HCT116 (cell line): ENCODE results near the gene TAGLN2. TPM values are rescaled to one million over a fixed set of nuclear protein-coding genes. Genes with fewer than 3 reads are reported as not detected.

Experiments used
- ATAC-seq: fragments of 200-7000 bp; cut with Tn5 transposase; 2 replicates; pipeline ENCODE4 v1.9.1; 2020; ENCODE audit warnings: mild to moderate bottlenecking, moderate library complexity
- BruUV-seq: library from RNA; stranded (reverse); fragments of 400-500 nt; replicated peaks from 2 replicates; lab custom pipeline; 2021; lab: Mats Ljungman, UMichigan
- CTCF ChIA-PET: fragments of 300-600 bp; sonication (Branson Sonifier 250); formaldehyde crosslinking; loops from one replicate; lab custom pipeline; 2021; ENCODE audit warnings: antibody characterized with exemption; lab: Charles Lee
- POLR2A ChIA-PET: fragments of 300-600, 350-600 bp; sonication (Branson Sonifier 250); formaldehyde crosslinking; loops from one replicate; lab custom pipeline; 2021; ENCODE audit warnings: antibody characterized with exemption; lab: Charles Lee
- RAD21 ChIA-PET, 2 experiments: fragments of 300-600 bp; sonication (Branson Sonifier 250); formaldehyde crosslinking; loops; one replicate each; lab custom pipeline; 2023; ENCODE audit warnings: low total read pairs in 2 of 2; ENCODE audit not compliant: uncharacterized antibody in 2 of 2, unreplicated experiment in 2 of 2, low non-redundant PET in 1 of 2; lab: Charles Lee
- DNase-seq: peaks from one replicate; pipeline ENCODE4 v3.0.0-alpha.2; 2010; ENCODE audit warnings: low read depth, low spot score
- H2AFZ ChIP-seq: fragments of 200-600 bp; shearing (Covaris generic), sonication (generic); 2 replicates; pipeline ENCODE4 v1.6.1; 2017; ENCODE audit warnings: low read depth, mixed run types, mixed read lengths, antibody characterized with exemption, low read length; ENCODE audit not compliant: poor library complexity, severe bottlenecking
- H3K27ac ChIP-seq: 2 replicates; pipeline ENCODE4 v1.5.1; 2012; ENCODE audit warnings: low read depth, low read length
- H3K27me3 ChIP-seq: fragments of 200-600 bp; sonication (generic); 2 replicates; pipeline ENCODE4 v1.6.1; 2016; ENCODE audit warnings: mixed run types, low read length, mixed read lengths; ENCODE audit not compliant: insufficient read depth
- H3K36me3 ChIP-seq, 2 experiments: fragments of 200-500 bp in 1 of 2; fragments of 200-600 bp in 1 of 2; sonication (Bioruptor generic) in 1 of 2; sonication (generic) in 1 of 2; 2 replicates each; pipeline versions ENCODE4 v1.5.1 to v1.6.1; 2014 to 2016; ENCODE audit warnings: low read length in 2 of 2, inconsistent platforms in 1 of 2, mixed read lengths in 1 of 2, mixed run types in 1 of 2; ENCODE audit not compliant: insufficient read depth in 2 of 2, control insufficient read depth in 1 of 2
- H3K4me1 ChIP-seq, 2 experiments: fragments of 200-600 bp in 1 of 2; sonication (generic) in 1 of 2; 2 replicates each; pipeline versions ENCODE4 v1.5.1 to v1.6.1; 2012 to 2017; ENCODE audit warnings: low read length in 2 of 2, inconsistent platforms in 1 of 2, mild to moderate bottlenecking in 1 of 2, mixed read lengths in 1 of 2, mixed run types in 1 of 2, moderate library complexity in 1 of 2; ENCODE audit not compliant: insufficient read depth in 2 of 2, control insufficient read depth in 1 of 2
- H3K4me2 ChIP-seq: fragments of 200-600 bp; sonication (generic); 2 replicates; pipeline ENCODE4 v1.6.1; 2017; ENCODE audit warnings: mixed run types, low read length, mixed read lengths
- H3K4me3 ChIP-seq, 2 experiments: fragments of 200-600 bp in 1 of 2; sonication (generic) in 1 of 2; replicated peaks in 1 of 2; 2 replicates each; pipeline ENCODE4 v1.5.1; 2011 to 2016; ENCODE audit warnings: low read length in 2 of 2, control low read depth in 1 of 2, low read depth in 1 of 2, mild to moderate bottlenecking in 1 of 2, mixed read lengths in 1 of 2, mixed run types in 1 of 2
- H3K79me2 ChIP-seq: fragments of 200-600 bp; sonication (generic); 2 replicates; pipeline ENCODE4 v1.6.1; 2017; ENCODE audit warnings: mild to moderate bottlenecking, mixed run types, low read length, moderate library complexity, mixed read lengths; ENCODE audit not compliant: insufficient read depth
- H3K9ac ChIP-seq: fragments of 200-600 bp; sonication (generic); 2 replicates; pipeline ENCODE4 v1.6.1; 2016; ENCODE audit warnings: low read length, mixed read lengths
- H3K9me2 ChIP-seq: fragments of 200-600 bp; sonication (generic), shearing (Covaris generic); 2 replicates; pipeline ENCODE4 v1.6.1; 2017; ENCODE audit warnings: mixed run types, mild to moderate bottlenecking, moderate library complexity; ENCODE audit not compliant: insufficient read depth
- H3K9me3 ChIP-seq, 2 experiments: fragments of 200-500 bp in 1 of 2; fragments of 200-600 bp in 1 of 2; sonication (Bioruptor generic) in 1 of 2; sonication (generic) in 1 of 2; 2 replicates each; pipeline ENCODE4 v1.6.1; 2014 to 2017; ENCODE audit warnings: low read length in 2 of 2, mixed read lengths in 2 of 2, inconsistent platforms in 1 of 2, low read depth in 1 of 2, mild to moderate bottlenecking in 1 of 2, mixed run types in 1 of 2, moderate library complexity in 1 of 2; ENCODE audit not compliant: control insufficient read depth in 1 of 2, insufficient read depth in 1 of 2
- H4K20me1 ChIP-seq: fragments of 200-600 bp; sonication (generic), shearing (Covaris generic); 2 replicates; pipeline ENCODE4 v1.6.1; 2017; ENCODE audit warnings: mixed run types, mild to moderate bottlenecking, moderate library complexity; ENCODE audit not compliant: insufficient read depth
- ATF3 ChIP-seq: IDR thresholded peaks from 2 replicates; pipeline ENCODE4 v1.6.1; 2012
- CBX3 ChIP-seq: IDR thresholded peaks from 2 replicates; pipeline ENCODE4 v1.6.1; 2012; ENCODE audit warnings: low read depth
- EGR1 ChIP-seq: IDR thresholded peaks from 2 replicates; pipeline ENCODE4 v1.6.1; 2012; ENCODE audit warnings: low read depth
- ELF1 ChIP-seq: IDR thresholded peaks from 2 replicates; pipeline ENCODE4 v1.6.1; 2012; ENCODE audit warnings: low read depth, borderline replicate concordance
- EZH2 ChIP-seq: fragments of 200-600 bp; sonication (generic); IDR thresholded peaks from 2 replicates; pipeline ENCODE4 v1.6.1; 2017; ENCODE audit warnings: antibody characterized with exemption, mixed run types
- EZH2phosphoT487 ChIP-seq: fragments of 200-600 bp; IDR thresholded peaks from 2 replicates; pipeline ENCODE4 v1.6.1; 2018; ENCODE audit warnings: antibody characterized with exemption, borderline replicate concordance
- FOSL1 ChIP-seq: IDR thresholded peaks from 2 replicates; pipeline ENCODE4 v1.6.1; 2012; ENCODE audit warnings: low read depth
- JUND ChIP-seq: IDR thresholded peaks from 2 replicates; pipeline ENCODE4 v1.6.1; 2012
- MAX ChIP-seq: IDR thresholded peaks from 2 replicates; pipeline ENCODE4 v1.6.1; 2012
- POLR2AphosphoS5 ChIP-seq: IDR thresholded peaks from 2 replicates; pipeline ENCODE4 v1.6.1; 2011; ENCODE audit warnings: mild to moderate bottlenecking, low read depth, low read length, moderate library complexity
- RAD21 ChIP-seq: IDR thresholded peaks from 2 replicates; pipeline ENCODE4 v1.6.1; 2012; ENCODE audit warnings: low read depth, mild to moderate bottlenecking
- REST ChIP-seq: IDR thresholded peaks from 2 replicates; pipeline ENCODE4 v1.6.1; 2012; ENCODE audit warnings: low read depth
- SIN3A ChIP-seq: IDR thresholded peaks from 2 replicates; pipeline ENCODE4 v1.6.1; 2012; ENCODE audit warnings: low read depth
- SRF ChIP-seq: IDR thresholded peaks from 2 replicates; pipeline ENCODE4 v1.6.1; 2012; ENCODE audit warnings: low read depth
- YY1 ChIP-seq: IDR thresholded peaks from 2 replicates; pipeline ENCODE4 v1.6.1; 2011; ENCODE audit warnings: low read length, low read depth, moderate library complexity, mild to moderate bottlenecking; ENCODE audit not compliant: insufficient replicate concordance; ENCODE audit errors: extremely low read depth
- ZFX ChIP-seq: fragments of 450-650 bp; IDR thresholded peaks from 2 replicates; pipeline ENCODE4 v1.6.1; 2017
- ZNF274 ChIP-seq: fragments of 200-500 bp; sonication (Bioruptor generic); IDR thresholded peaks from 2 replicates; pipeline ENCODE4 v1.6.1; 2014; ENCODE audit warnings: mild to moderate bottlenecking, low read depth, low read length, inconsistent platforms
- intact Hi-C: fragments of 100-400 bp; cut with micrococcal nuclease; formaldehyde crosslinking; loops from 2 replicates; pipeline ENCODE4 v1.10.0; 2022
- total RNA-seq: library from RNA; stranded (reverse); gene quantifications from one replicate; pipeline ENCODE4 v1.2.1, GENCODE V29; 2021; ENCODE audit not compliant: unreplicated experiment
- TF ChIP-seq, protein P1 (sequence below), 3 experiments: fragments of 200-600 bp in 1 of 3; sonication (generic) in 1 of 3; IDR thresholded peaks in 2 of 3; conservative IDR thresholded peaks in 1 of 3; 2 replicates each; pipeline ENCODE4 v1.5.1; 2012 to 2017; ENCODE audit warnings: low read depth in 2 of 3, low read length in 2 of 3, antibody characterized with exemption in 1 of 3, borderline replicate concordance in 1 of 3, control low read depth in 1 of 3, mild to moderate bottlenecking in 1 of 3, mixed read lengths in 1 of 3, mixed run types in 1 of 3, moderate library complexity in 1 of 3; ENCODE audit not compliant: insufficient read depth in 1 of 3

TAGLN2 gene
- total RNA-seq, 1 experiment from 2014 or later = 127 TPM

DNA sequence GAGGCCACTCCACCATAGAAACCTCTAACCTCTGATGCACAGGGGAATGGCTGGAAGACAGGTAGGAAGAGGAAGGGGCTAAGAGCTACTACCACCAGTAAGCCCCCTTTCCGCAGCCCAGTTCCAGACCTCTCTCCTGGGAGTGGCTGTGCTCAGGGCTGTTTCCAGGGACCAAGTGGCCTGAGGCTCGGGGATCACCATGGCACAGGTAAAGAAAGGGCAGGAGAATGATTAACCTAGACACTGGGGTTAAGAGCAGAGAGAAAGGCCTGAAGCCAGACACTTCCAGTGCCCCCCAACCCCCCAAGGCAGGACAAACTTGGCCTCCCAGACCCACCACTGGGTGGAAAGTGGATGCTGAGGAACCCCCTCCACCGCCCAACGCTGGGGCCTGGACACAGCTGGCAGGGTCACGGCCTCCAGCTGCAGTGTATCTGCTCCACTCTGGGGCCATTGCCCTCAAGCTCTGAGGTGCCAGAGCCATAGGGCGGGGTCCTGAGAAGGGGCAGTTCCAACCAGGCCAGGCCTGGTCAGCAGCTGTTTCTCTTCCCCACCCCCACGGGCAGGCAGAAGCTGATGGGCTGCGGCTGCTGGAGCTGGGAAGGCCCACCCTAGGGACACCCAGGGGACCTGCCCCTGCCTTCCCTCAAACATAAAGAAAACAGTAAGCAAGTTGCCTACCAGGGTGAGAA, 2.6 kb downstream of the TAGLN2 start (continued):
- no peak for TF ChIP-seq RAD21
- no peak for TF ChIP-seq SIN3A
- no peak for TF ChIP-seq EZH2
- no peak for TF ChIP-seq MAX
- no peak for TF ChIP-seq CBX3
- TF ChIP-seq POLR2AphosphoS5 = no peak
- TF ChIP-seq JUND = no peak
- TF ChIP-seq FOSL1 = no peak
- no peak for TF ChIP-seq YY1
- no peak for TF ChIP-seq SRF
- TF ChIP-seq EZH2phosphoT487 = no peak
- no peak for TF ChIP-seq ZNF274
- TF ChIP-seq, all 23 proteins: peak for 0

- ATAC-seq (no peak), DNase-seq (no peak)
- 0 out of 2 replicates have a peak overlapping the region, but pooled peaks have one; percentile 93 for H3K4me2 ChIP-seq
- no peaks in the 10 kb centered on the region for H3K9me2 ChIP-seq
- H3K27ac ChIP-seq = no peak overlapping the region
- H3K27me3 ChIP-seq = no peaks in the 10 kb centered on the region
- CTCF ChIA-PET = no interaction called here
- peaks cover 7 to 14% of the 10 kb centered on the region in 2 experiments; a peak in 2 of 4 replicates for H3K36me3 ChIP-seq
- RAD21 ChIA-PET = no interaction called here
- H4K20me1 ChIP-seq = no peaks in the 10 kb centered on the region; the same call in 1 of the 2 replicates
- H3K9me3 ChIP-seq = no peaks in the 10 kb centered on the region
- H3K4me1 ChIP-seq = peaks cover 21 to 48% of the 10 kb centered on the region in 2 experiments
- no TSS peak for BruUV-seq
- H3K4me3 ChIP-seq = no peak overlapping the region
- intact Hi-C loops = no loop called here
- H3K9ac ChIP-seq = no peak overlapping the region
- no peak overlapping the region for H2AFZ ChIP-seq
- POLR2A ChIA-PET = no interaction called here
- H3K79me2 ChIP-seq = peaks cover 36% of the 10 kb centered on the region
- no peak for TF ChIP-seq ATF3
- TF ChIP-seq EGR1 = no peak
- no peak for TF ChIP-seq ZFX
- TF ChIP-seq EZH2phosphoT487 = no peak
- no peak for TF ChIP-seq FOSL1
- no peak for TF ChIP-seq ELF1
- TF ChIP-seq REST = no peak
- TF ChIP-seq MAX = no peak
- no peak for TF ChIP-seq JUND
- TF ChIP-seq, protein P1, sequence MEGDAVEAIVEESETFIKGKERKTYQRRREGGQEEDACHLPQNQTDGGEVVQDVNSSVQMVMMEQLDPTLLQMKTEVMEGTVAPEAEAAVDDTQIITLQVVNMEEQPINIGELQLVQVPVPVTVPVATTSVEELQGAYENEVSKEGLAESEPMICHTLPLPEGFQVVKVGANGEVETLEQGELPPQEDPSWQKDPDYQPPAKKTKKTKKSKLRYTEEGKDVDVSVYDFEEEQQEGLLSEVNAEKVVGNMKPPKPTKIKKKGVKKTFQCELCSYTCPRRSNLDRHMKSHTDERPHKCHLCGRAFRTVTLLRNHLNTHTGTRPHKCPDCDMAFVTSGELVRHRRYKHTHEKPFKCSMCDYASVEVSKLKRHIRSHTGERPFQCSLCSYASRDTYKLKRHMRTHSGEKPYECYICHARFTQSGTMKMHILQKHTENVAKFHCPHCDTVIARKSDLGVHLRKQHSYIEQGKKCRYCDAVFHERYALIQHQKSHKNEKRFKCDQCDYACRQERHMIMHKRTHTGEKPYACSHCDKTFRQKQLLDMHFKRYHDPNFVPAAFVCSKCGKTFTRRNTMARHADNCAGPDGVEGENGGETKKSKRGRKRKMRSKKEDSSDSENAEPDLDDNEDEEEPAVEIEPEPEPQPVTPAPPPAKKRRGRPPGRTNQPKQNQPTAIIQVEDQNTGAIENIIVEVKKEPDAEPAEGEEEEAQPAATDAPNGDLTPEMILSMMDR (IDR thresholded peaks at IDR 0.05 in 2 of 3, conservative IDR thresholded peaks at IDR 0.05 in 1 of 3; ENCODE audit: borderline replicate concordance in 1 of 3, insufficient read depth in 1 of 3, low read depth in 2 of 3, low read length in 2 of 3) = no peak
- no peak for TF ChIP-seq SRF
Measured at GRCh38 chr1:159921700-159922504, 3.4 kb downstream of the TAGLN2 start.
